GM18505 (cell line): Measurements from ENCODE around the gene C19orf33.
"Not testable (repeated sequence)": the region's sequence is repeated elsewhere in the genome, so short reads cannot be mapped to it uniquely, and the experiment has no call there.

Experiments
- ATAC-seq: cut with Tn5 transposase; IDR thresholded peaks from one replicate; pipeline ENCODE4 v1.9.1; 2021; ENCODE audit not compliant: unreplicated experiment
- POLR2A ChIP-seq: IDR thresholded peaks from 4 replicates; pipeline ENCODE4 v1.6.1; 2011; ENCODE audit warnings: borderline replicate concordance; ENCODE audit not compliant: insufficient read depth, insufficient read length; ENCODE audit errors: extremely low read depth

C19orf33 gene

GRCh38 chr19:38321646-38322196 lies 17.7 kb downstream of the C19orf33 start:
- no peak for TF ChIP-seq POLR2A
- ATAC-seq = no peak

GRCh38 chr19:38323291-38323690 lies 19.2 kb downstream of the C19orf33 start:
- no peak for TF ChIP-seq POLR2A
- ATAC-seq = no peak

GRCh38 chr19:38324431-38324830 lies 20.4 kb downstream of the C19orf33 start:
- TF ChIP-seq POLR2A = no peak
- ATAC-seq = no peak

- ATAC-seq = no peak
- no peak for TF ChIP-seq POLR2A
Observed at GRCh38 chr19:38326591-38326990, 22.5 kb downstream of the C19orf33 start.

DNA sequence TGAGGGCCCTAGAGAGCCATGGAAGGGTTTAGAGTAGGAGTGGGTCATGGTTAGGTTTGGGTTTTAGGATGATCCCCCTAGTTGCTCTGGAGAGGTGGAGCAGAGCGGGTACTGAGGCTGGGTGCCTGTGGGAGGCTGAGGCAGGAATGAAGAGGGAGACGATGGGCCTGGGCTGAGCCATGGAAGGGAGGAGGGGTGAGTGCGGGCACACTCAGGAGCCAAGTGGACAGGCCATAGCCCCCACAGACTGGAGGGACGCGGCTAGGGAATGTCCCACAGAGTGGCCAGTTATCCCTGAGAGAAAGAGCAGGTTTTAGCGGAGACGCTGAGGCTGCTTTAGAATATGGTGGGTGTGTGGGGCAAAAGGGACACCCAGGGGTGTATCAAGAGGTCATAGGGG lies 25.6 kb downstream of the C19orf33 start:
- ATAC-seq = no peak
- TF ChIP-seq POLR2A = no peak

DNA sequence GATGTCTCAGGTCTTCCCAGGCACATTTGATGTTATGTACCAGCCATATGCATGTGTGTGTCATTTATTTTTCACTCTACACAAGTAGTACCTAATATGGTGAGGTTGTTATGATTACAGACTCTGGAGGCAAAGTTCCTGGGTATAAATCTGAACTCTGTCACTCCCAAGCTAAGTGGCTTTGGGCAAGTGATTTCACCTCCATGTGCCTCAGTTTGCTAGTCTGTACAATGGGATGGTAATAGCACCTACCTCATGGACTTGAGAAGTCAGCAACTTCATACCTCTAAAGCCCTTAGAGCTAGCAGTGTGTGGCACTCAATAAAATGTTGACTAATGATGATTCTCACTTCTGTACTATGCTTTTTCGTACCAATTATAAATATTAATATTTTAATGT lies 27.7 kb downstream of the C19orf33 start:
- no peak for ATAC-seq
- TF ChIP-seq POLR2A = no peak

DNA sequence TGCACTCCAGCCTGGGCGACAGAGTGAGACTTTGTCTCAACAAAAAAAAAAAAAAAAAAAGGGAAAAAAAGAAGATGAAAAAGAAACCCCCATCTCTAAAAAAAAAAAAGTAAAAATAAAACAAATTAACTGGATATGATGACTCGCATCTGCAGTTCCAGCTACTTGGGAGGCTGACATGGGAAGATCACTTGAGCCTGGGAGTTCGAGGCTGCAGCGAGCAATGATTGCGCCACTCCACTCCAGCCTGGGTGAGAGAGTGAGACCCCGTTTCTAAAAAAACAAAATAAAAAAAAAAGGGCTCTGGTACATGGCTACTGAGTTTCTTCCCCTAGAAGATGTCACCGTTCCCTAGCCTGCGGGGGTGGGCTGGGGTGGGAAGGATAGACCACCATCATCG lies 29.2 kb downstream of the C19orf33 start:
- no peak for ATAC-seq
- TF ChIP-seq POLR2A = no peak

- TF ChIP-seq POLR2A = peak; percentile 53
- peak; percentile 68 for ATAC-seq
Observed at GRCh38 chr19:38335949-38336637, 32.0 kb downstream of the C19orf33 start.

- TF ChIP-seq POLR2A = no peak
- ATAC-seq = peak; percentile 44
Observed at GRCh38 chr19:38336638-38337359, 32.7 kb downstream of the C19orf33 start.

GRCh38 chr19:38337360-38337653 lies 33.3 kb downstream of the C19orf33 start:
- no peak for TF ChIP-seq POLR2A
- no peak for ATAC-seq

DNA sequence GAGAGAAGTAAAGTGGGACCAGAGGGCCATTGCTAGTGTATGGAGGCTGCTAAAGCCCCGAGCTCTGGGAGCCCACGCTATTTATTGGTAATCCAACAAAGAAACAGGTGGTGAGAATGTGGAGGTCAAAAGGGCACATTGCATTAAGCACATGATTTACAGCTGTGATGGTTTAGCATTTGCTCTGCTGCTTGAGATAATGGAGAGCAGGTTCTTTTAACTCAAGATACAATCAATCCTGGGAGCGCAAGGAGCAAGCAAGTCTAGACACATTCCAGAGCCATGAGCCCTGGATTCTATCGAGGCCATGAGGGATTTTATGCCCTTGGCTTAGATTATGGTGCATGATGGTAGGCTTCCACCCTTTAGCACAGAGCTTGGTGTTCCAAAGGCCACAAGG lies 35.0 kb downstream of the C19orf33 start:
- not testable (repeated sequence) for ATAC-seq

DNA sequence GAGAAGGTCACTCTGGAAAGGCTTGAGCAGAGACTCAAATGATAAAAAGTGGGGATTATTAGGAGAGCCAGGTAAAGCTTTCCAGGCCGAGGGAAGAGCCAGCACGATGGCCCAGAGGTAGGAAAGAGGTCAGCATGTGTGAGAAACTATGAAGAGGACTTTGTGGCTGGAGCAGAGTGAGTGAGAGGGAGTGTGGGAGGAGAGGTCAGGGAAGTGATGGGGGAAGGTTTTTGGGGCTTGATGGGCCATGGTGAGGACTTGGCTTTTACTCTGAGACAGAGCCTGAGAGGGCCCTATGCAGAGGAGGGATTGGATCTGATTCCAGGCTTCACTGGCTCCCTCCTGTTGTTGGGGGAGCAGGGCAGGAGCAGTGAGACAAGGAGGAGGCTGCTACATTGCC lies 36.9 kb downstream of the C19orf33 start:
- no peak for ATAC-seq
- no peak for TF ChIP-seq POLR2A

DNA sequence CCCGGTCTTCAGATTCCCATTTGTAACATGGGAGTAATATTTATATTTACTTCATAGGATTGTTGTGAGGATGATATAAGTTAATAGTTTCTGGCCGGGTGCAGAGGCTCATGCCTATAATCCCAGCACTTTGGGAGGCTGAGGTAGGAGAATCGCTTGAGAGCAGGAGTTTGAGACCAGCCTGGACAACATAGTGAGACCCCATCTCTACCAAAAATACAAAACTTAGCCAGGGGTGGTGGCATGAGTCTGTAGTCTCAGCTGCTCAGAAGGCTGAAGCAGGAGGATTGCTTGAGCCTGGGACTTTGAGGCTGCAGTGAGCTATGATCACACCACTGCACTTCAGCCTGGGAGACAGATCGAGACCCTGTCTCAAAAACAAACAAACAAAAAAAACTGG lies 42.8 kb downstream of the C19orf33 start:
- no peak for ATAC-seq

DNA sequence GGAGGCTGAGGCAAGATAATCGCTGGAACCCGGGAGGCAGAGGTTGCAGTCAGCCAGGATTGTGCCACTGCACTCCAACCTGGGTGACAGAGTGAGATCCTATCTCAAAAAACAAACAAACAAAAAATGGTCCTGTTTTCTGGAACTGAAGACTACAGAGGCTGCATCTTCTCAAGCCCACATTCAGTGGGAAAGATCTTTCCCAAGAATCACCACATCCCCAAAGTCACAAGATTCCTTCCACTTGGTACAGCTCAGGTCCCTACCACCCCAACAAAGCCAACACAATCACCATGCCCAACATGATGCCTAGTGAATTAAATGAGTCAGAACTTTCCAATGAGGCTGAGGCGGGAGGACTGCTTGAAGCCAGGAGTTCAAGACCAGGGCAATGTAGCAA lies 46.8 kb downstream of the C19orf33 start:
- no peak for ATAC-seq
- no peak for TF ChIP-seq POLR2A

More for the DNA sequence above, 42.8 kb downstream of the C19orf33 start:
- TF ChIP-seq POLR2A = no peak

DNA sequence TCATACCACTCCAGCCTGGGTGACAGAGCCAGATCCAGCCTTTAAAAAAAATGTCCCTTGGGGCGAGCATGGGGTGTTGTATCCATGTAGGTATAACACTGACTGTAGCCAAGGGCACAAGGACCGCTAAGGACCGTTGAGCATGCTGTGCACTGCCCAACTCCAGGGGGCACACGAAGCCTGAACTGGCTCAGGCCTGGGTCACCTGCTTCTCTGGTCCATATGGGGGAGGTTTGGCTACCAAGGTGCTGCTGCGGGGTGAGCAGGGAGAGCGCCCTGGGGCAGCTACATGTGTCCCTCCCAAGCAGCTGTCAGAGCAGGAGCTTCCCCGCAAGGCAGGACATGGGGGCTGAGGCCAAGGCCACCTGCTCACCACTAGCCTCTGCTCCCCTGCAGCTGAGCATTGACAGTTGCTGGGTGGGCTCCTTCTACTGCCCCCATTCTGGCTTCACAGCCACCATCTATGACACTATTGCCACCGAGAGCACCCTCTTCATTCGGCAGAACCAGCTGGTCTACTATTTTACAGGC lies 47.9 kb downstream of the C19orf33 start:
- no peak for TF ChIP-seq POLR2A
- no peak for ATAC-seq

DNA sequence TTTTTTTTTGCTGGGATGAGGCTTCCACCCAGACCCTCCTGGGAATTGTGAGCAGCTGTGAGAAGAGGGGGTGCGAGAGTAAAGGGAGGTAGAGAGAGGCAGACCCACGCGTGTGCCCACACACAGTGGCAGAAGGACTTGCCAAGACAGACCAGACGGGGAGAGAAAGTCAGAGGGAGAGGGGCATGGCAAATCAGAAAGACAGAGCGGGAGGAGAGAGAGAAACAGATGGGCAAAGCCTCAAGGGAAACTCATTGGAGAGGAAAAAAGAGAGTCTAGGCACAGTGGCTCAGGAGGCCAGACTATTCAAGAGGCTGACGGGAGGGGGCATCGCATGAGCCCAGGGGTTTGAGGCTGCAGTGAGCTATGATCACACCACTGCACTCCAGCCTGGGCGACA lies 48.6 kb downstream of the C19orf33 start:
- no peak for TF ChIP-seq POLR2A
- ATAC-seq = no peak
